Muscle of arm (tissue), 12 donors: ENCODE data around the gene PTPRG. TPM values are rescaled to one million over a fixed set of nuclear protein-coding genes. Genes with fewer than 3 reads are reported as not detected.

Experiments used
- DNase-seq: peaks from one replicate; pipeline ENCODE4 v3.0.0-alpha.2; 2013
- polyA plus RNA-seq, 12 donors: library from polyadenylated mRNA; unstranded; fragments of 120-200 nt; gene quantifications; one replicate each; pipeline ENCODE4 v1.2.1, GENCODE V29; 2013; ENCODE audit not compliant: insufficient read length in 12 of 12

Gene PTPRG
- polyA plus RNA-seq, 12 donors = 22.6 to 37.0 (median 31.4) TPM; not detected in 1

DNA sequence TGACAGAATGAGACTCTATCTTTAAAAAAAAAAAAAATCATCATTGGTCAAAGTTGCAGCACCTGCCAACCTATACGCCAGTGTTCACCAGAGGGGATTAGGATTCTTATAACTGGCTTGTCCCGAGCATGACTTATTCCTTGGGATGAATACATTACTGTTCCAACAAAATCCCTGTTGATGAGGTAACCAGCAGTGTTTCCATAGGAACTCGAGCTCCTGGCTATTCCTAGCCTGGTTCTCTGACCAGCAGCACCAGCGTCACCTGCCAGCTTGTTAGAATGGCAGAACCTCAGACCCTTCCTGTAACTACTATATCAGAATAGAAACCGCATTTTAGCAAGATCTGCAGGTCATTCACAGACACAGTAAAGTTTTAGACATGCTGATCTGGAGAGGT is 364.4 kb downstream of the PTPRG start:
- DNase-seq = peak; percentile 56

DNA sequence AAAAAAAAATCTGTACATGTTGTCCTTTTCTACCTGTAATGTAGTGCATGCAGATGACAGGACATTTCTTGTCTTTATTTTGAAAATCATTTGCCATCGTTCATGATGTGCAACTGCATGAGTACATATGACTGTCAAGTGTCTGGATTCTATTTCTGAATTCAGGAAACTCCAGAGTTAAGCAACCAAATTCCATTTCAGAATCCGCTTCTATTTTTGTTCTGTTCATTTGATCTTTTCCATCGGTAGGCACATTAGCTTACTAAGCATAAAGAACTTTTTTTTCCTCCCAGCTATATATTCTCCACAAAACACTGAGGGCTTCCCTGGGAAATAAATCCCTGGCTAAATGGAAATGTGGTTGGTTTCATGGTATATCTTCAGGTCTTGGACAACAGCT is 365.6 kb downstream of the PTPRG start:
- DNase-seq = no peak

GRCh38 chr3:61927332-61927731 is 366.0 kb downstream of the PTPRG start:
- DNase-seq = peak; percentile 98

- DNase-seq = no peak
Observed at GRCh38 chr3:61928039-61928438, 366.7 kb downstream of the PTPRG start.

DNA sequence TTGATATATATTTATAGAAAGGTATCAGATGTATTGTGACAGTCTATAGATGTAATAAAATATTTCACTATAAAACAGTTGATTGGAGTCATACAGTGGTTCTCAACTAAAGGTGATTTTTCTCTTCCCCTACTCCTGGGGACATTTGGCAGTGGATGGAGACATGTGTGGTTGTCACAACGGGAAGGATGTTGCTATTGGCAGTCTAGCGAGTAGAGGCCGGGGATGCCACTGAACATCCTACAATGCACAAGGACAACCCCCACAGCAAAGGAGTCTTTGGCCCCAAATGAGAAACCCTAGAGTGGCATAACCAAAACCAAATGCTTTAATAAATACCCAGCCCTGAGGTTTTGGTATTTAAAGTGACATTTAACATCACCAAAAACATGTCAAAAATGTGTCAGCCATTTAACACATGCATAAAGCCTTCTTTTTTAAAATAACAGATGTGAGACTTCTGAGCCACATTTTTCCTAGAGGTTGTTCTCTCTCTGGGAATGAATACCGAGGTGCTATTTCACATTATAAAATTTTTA is 367.5 kb downstream of the PTPRG start:
- DNase-seq = no peak

GRCh38 chr3:61929617-61930016 is 368.2 kb downstream of the PTPRG start:
- DNase-seq = no peak

- no peak for DNase-seq
Observed at GRCh38 chr3:61932499-61932898, 371.1 kb downstream of the PTPRG start.

- no peak for DNase-seq
Observed at GRCh38 chr3:61933798-61934504, 372.6 kb downstream of the PTPRG start.

- no peak for DNase-seq
Observed at GRCh38 chr3:61934505-61934871, 373.1 kb downstream of the PTPRG start.

- DNase-seq = no peak
Observed at GRCh38 chr3:61935814-61936213, 374.4 kb downstream of the PTPRG start.

DNA sequence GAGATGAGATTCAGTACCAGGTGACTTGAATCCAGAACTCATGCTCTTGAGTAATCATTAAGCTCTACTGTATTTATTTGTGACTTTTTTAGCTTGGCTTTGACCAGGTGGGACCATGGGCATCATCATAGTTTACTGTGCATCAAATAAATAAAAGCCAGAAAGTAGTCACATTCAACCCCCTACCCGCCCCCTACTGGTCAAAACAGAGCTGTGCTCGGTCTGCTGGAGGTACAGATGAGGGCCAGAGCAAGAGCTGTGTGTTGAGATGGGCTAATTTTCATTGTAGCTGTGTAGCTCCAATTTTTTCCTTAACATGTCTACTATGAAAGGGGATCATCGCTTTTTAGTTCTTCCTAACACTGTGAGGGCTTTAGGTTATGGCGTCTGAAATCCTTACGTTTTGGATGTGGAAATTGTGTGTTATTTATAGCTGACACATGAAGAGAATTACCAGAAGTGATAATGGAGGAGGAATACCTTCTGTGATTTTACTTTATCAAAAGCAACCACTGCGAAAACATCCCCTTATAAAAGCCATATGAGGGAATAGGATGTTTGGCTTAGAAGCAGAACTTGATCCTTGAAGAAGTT is 375.1 kb downstream of the PTPRG start:
- no peak for DNase-seq

- no peak for DNase-seq
Observed at GRCh38 chr3:61937477-61937876, 376.1 kb downstream of the PTPRG start.

- no peak for DNase-seq
Observed at GRCh38 chr3:61938878-61939549, 377.6 kb downstream of the PTPRG start.

DNA sequence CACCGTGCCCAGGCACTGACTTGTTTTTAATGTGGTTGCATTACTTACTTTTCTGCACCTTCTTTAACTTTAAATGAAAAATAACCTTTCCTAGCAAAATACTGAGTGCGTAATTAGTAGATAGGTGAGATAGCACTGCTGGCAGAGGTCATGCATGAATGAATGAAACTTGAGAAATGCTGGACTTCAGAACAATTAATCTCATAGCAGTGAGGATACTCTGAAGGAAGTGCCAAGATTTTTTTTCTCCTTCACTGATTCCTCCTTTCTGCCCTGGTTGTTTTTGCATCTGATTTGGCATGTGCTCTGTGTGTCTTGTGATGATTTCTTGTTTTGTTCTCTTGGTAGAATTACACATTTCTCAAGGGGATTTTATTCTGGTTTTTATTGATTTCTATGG is 378.9 kb downstream of the PTPRG start:
- DNase-seq = no peak

DNA sequence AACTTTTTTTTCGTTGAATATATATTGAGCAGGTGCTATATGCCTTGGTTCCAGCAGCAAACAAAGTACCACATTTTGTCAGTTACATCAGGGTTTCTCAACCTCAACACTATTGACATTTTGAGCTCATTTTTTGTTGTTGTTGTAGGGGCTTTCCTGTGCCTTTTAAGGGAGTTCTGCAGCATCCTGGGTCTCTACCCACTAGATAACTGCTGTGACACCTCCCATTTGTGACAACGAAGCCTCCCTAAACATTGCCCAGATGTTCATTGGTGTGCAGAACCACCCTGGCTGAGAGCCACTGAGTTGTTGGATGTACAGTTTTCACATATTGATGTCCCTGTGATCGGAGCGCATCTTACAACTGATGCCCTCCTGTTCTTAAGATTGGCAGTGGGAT is 382.6 kb downstream of the PTPRG start:
- no peak for DNase-seq

DNA sequence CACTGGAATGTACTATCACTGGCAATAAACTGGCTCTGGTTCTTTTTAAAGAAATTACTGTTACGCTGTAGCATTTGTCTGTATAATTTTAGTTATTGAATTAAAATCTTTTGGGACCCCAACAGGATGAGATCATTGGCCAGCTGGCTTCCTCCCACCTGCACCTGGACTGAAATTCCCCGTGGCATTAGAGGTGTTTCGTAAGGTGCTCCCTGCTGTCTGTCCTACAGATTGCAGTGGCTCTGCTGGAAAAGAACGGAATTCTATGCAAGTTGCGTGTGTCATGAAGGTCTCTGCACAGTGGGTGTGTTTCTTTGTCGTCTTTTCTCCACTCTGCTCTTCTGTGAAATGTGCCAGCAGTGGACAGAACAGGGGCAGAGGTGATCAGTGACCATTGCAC is 383.4 kb downstream of the PTPRG start:
- DNase-seq = no peak

DNA sequence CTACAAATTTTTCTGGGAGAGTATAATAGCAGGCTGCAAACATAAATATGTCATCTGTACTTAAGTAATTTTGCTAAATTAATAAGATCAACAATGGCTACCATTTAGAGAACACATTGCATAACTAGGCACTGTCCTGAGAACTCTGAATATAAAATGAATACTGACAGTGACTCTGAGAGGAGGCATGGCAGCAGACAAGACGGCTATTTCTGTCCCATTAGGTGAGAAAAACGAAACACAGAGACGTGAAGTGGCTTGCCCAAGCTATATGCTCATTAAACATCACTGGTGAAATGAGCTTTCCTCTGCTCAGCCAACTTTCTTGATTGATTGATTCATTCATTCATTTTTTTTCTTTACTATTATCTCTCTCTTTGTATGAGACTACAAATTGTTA is 384.3 kb downstream of the PTPRG start:
- DNase-seq = no peak

DNA sequence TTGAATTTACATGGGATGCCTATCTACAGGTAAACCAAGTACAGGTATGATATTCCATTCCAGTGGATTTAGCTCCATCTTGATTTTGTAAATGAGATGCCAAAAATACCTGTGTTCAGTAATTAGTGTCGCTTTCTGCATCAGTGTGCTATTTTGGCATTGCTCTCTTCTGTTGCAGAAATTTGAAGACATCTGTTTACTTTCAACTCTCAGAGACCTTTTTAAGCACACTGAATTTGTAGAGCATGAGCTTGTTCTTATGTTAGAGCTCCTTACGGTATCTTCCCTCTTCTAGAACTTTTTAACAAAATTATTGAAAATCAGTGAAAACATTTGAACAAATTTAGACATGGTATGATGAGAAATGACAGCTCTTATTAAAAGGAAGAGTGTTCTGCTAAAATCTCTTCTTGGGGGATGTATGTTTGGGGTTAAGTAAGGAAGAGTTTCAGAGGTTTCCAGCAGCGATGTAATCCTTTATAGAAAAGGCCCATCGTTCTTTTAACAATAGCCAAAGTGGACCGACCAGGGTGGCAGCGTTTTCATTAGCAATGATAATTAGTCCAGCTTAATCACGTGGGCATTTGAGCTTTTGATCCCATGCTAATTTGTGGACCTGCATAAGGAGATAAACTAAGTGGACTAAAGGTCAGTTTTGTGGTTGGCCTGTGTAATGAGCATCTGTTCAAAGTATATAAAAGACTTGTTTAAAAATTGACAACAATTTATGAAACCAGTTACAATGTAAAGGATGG is 385.4 kb downstream of the PTPRG start:
- no peak for DNase-seq

DNA sequence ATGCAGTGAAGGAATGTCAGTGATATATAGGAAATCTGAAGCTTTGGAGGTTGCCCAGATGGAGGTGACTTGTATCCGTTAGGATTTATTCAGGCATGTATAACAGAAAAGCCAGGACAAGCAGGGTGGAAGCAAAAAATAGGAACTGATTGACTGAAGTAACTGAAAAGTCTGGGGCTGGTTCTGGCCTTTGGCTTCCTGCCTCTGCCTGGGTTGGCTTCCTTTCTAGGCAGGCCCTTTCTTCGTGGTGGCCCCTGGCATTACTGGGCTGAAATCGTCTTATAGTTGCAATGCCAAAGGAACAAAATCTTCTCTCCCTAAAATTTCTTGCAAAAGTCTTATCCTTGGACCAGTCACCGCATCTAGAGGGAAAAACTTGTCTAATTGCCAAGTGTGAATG is 386.1 kb downstream of the PTPRG start:
- DNase-seq = no peak

DNA sequence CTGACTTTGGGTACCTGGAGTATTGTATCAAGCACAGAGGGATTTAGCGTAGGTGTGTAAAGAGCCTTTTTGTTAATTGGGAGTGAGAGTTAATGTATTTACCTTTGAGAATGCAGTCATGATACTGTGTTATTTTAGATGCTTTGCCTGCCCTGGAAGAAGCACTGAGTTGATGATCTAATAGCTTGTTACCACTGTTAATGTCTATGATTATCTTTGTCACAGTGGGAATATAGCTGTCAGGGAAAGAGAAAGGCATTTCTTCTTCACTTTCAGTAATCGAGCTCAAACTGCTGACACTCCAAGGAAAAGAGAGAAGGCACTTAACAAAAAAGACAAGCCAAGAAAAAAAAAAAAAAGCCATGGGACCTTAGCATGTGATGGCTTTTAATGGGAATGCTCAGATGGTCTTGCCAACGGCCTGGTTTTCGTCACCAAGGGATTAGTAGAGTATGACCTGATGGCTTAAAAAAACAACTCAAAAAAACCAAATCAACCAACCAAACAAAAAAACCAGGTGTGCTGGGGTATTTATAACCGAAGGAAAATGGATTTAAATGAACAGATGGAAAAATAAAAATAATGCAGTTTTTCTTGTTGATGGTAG is 387.4 kb downstream of the PTPRG start:
- no peak for DNase-seq

GRCh38 chr3:61954097-61954540 is 392.7 kb downstream of the PTPRG start:
- DNase-seq = no peak

DNA sequence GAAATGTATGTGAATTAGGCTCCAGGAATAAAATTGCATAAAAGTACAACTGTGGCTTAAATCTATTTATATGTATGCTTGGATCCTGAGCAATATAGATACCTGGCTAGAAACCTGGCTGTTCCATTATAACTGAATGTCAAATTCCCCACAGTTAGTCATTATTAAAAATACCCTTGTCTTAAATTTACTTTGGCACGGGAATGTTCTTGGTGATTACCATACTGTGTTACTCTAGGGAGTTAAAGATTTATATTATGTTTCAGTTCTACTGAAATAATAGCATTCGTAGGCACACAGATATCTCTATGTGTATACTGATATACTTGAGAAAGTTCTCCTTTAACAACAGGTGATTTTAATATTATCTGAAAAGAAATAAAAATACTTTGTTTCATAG is 394.1 kb downstream of the PTPRG start:
- no peak for DNase-seq
